HEK293 (cell line): ENCODE measurements around the gene KLHL25.

Experiments
- CTCF ChIA-PET: fragments of 350-600 bp; formaldehyde crosslinking; extraction: SDS; loops from one replicate; lab custom pipeline; 2021; ENCODE audit warnings: antibody characterized with exemption; lab: Yijun Ruan, JAX
- POLR2A ChIA-PET: fragments of 300-600 bp; formaldehyde crosslinking; extraction: SDS; loops from one replicate; lab custom pipeline; 2020; ENCODE audit warnings: antibody characterized with exemption, inconsistent platforms; lab: Yijun Ruan, JAX
- H3K27ac ChIP-seq: fragments of 200-500 bp; sonication (Bioruptor generic); 2 replicates; pipeline ENCODE4 v1.5.1; 2014; ENCODE audit warnings: low read depth, low read length, control low read depth, inconsistent platforms; ENCODE audit errors: extremely low read depth
- H3K36me3 ChIP-seq, 2 experiments: fragments of 200-500 bp in 1 of 2; sonication (Bioruptor generic) in 1 of 2; 1 replicate in 1 of 2; 2 replicates in 1 of 2; pipeline ENCODE4 v1.5.1; 2014 to 2017; ENCODE audit warnings: inconsistent platforms in 2 of 2, low read length in 2 of 2; ENCODE audit not compliant: control insufficient read depth in 2 of 2, insufficient read depth in 1 of 2
- H3K4me1 ChIP-seq: fragments of 200-500 bp; sonication (Bioruptor generic); 2 replicates; pipeline ENCODE4 v1.5.1; 2014; ENCODE audit warnings: mild to moderate bottlenecking, low read length, inconsistent platforms; ENCODE audit not compliant: control insufficient read depth, insufficient read depth
- H3K4me3 ChIP-seq: 2 replicates; pipeline ENCODE4 v1.5.1; 2011; ENCODE audit warnings: low read depth, mild to moderate bottlenecking, control low read depth, low read length, moderate library complexity
- H3K9me3 ChIP-seq: fragments of 200-500 bp; sonication (Bioruptor generic); 2 replicates; pipeline ENCODE4 v1.5.1; 2014; ENCODE audit warnings: low read depth, low read length, inconsistent platforms; ENCODE audit not compliant: control insufficient read depth, insufficient read depth
- BCL11B ChIP-seq: fragments of 450-650 bp; formaldehyde crosslinking; IDR thresholded peaks from 2 replicates; pipeline ENCODE4 v1.5.1; 2016; ENCODE audit warnings: low read depth, missing biosample characterization, missing genetic modification characterization
- OSR2 ChIP-seq: fragments of 450-650 bp; formaldehyde crosslinking; IDR thresholded peaks from 2 replicates; pipeline ENCODE4 v1.5.1; 2016; ENCODE audit warnings: missing biosample characterization, missing genetic modification characterization
- SCRT1 ChIP-seq: fragments of 450-650 bp; formaldehyde crosslinking; IDR thresholded peaks from 2 replicates; pipeline ENCODE4 v1.5.1; 2016; ENCODE audit warnings: missing biosample characterization, missing genetic modification characterization, borderline replicate concordance
- TSHZ1 ChIP-seq: fragments of 450-650 bp; formaldehyde crosslinking; IDR thresholded peaks from 2 replicates; pipeline ENCODE4 v1.5.1; 2016; ENCODE audit warnings: missing biosample characterization, missing genetic modification characterization, borderline replicate concordance
- ZBTB11 ChIP-seq: fragments of 450-650 bp; formaldehyde crosslinking; conservative IDR thresholded peaks from 2 replicates; pipeline ENCODE4 v1.5.1; 2016; ENCODE audit warnings: low read depth, missing biosample characterization, missing genetic modification characterization
- ZNF132 ChIP-seq: fragments of 450-650 bp; formaldehyde crosslinking; IDR thresholded peaks from 2 replicates; pipeline ENCODE4 v1.5.1; 2017; ENCODE audit warnings: missing biosample characterization, missing genetic modification characterization, borderline replicate concordance
- ZNF184 ChIP-seq: fragments of 450-650 bp; IDR thresholded peaks from 2 replicates; pipeline ENCODE4 v1.5.1; 2018; ENCODE audit warnings: missing biosample characterization, mild to moderate bottlenecking, missing genetic modification characterization
- ZNF248 ChIP-seq: fragments of 450-650 bp; formaldehyde crosslinking; IDR thresholded peaks from 2 replicates; pipeline ENCODE4 v1.5.1; 2017; ENCODE audit warnings: missing biosample characterization, missing genetic modification characterization
- ZNF280D ChIP-seq: fragments of 450-650 bp; formaldehyde crosslinking; IDR thresholded peaks from 2 replicates; pipeline ENCODE4 v1.5.1; 2016; ENCODE audit warnings: missing biosample characterization, missing genetic modification characterization
- ZNF350 ChIP-seq: fragments of 450-650 bp; formaldehyde crosslinking; IDR thresholded peaks from 2 replicates; pipeline ENCODE4 v1.5.0; 2017; ENCODE audit warnings: missing biosample characterization, mild to moderate bottlenecking, missing genetic modification characterization
- ZNF391 ChIP-seq: fragments of 450-650 bp; formaldehyde crosslinking; IDR thresholded peaks from 2 replicates; pipeline ENCODE4 v1.5.1; 2016; ENCODE audit warnings: low read depth, missing biosample characterization, missing genetic modification characterization, borderline replicate concordance
- ZNF433 ChIP-seq: fragments of 450-650 bp; formaldehyde crosslinking; IDR thresholded peaks from 2 replicates; pipeline ENCODE4 v1.5.1; 2016; ENCODE audit warnings: missing biosample characterization, missing genetic modification characterization, low read depth
- ZNF521 ChIP-seq: fragments of 450-650 bp; formaldehyde crosslinking; IDR thresholded peaks from 2 replicates; pipeline ENCODE4 v1.5.1; 2017; ENCODE audit warnings: missing biosample characterization, mild to moderate bottlenecking, missing genetic modification characterization
- ZNF560 ChIP-seq: fragments of 450-650 bp; formaldehyde crosslinking; IDR thresholded peaks from 2 replicates; pipeline ENCODE4 v1.5.1; 2017; ENCODE audit warnings: missing biosample characterization, missing genetic modification characterization, borderline replicate concordance
- ZNF600 ChIP-seq: fragments of 450-650 bp; formaldehyde crosslinking; IDR thresholded peaks from 2 replicates; pipeline ENCODE4 v1.5.1; 2016; ENCODE audit warnings: missing biosample characterization, missing genetic modification characterization
- ZNF629 ChIP-seq: fragments of 450-650 bp; formaldehyde crosslinking; IDR thresholded peaks from 2 replicates; pipeline ENCODE4 v1.5.1; 2017; ENCODE audit warnings: missing biosample characterization, missing genetic modification characterization
- TF ChIP-seq, protein P1 (sequence below): fragments of 450-650 bp; formaldehyde crosslinking; IDR thresholded peaks from 2 replicates; pipeline ENCODE4 v1.5.1; 2016; ENCODE audit warnings: missing biosample characterization, missing genetic modification characterization
- TF ChIP-seq, protein P2 (sequence below): fragments of 450-650 bp; formaldehyde crosslinking; IDR thresholded peaks from 2 replicates; pipeline ENCODE4 v1.5.0; 2017; ENCODE audit warnings: missing biosample characterization, missing genetic modification characterization, borderline replicate concordance
- TF ChIP-seq, protein P3 (sequence below): fragments of 450-650 bp; formaldehyde crosslinking; optimal IDR thresholded peaks from 2 replicates; pipeline ENCODE3; 2016; ENCODE audit warnings: missing biosample characterization, mild to moderate bottlenecking, missing genetic modification characterization

Gene KLHL25

GRCh38 chr15:85839643-85840042, 44.9 kb upstream of the KLHL25 start:
- no peaks in the 10 kb centered on the region for H3K9me3 ChIP-seq
- no peak overlapping the region for H3K4me3 ChIP-seq
- POLR2A ChIA-PET = interaction anchor here (1.3 kb wide), 1 partner anchor 27 kb away, joined by 4 read pairs; no protein-coding TSS in a partner anchor
- TF ChIP-seq SCRT1 (tag by site-specific recombination) (no peak), ZNF132 (tag by site-specific recombination) (no peak), ZNF600 (tag by site-specific recombination) (no peak), ZNF560 (tag by site-specific recombination) (no peak), ZNF184 (tag by site-specific recombination) (no peak), TSHZ1 (no peak), OSR2 (no peak), ZNF629 (tag by site-specific recombination) (no peak), ZNF248 (tag by site-specific recombination) (no peak), ZBTB11 (no peak), ZNF280D (tag by site-specific recombination) (no peak), ZNF521 (tag by site-specific recombination) (no peak), ZNF391 (tag by site-specific recombination) (no peak), BCL11B (tag by site-specific recombination) (no peak), ZNF350 (tag by site-specific recombination) (no peak), ZNF433 (tag by site-specific recombination) (no peak)
- TF ChIP-seq, protein P1, sequence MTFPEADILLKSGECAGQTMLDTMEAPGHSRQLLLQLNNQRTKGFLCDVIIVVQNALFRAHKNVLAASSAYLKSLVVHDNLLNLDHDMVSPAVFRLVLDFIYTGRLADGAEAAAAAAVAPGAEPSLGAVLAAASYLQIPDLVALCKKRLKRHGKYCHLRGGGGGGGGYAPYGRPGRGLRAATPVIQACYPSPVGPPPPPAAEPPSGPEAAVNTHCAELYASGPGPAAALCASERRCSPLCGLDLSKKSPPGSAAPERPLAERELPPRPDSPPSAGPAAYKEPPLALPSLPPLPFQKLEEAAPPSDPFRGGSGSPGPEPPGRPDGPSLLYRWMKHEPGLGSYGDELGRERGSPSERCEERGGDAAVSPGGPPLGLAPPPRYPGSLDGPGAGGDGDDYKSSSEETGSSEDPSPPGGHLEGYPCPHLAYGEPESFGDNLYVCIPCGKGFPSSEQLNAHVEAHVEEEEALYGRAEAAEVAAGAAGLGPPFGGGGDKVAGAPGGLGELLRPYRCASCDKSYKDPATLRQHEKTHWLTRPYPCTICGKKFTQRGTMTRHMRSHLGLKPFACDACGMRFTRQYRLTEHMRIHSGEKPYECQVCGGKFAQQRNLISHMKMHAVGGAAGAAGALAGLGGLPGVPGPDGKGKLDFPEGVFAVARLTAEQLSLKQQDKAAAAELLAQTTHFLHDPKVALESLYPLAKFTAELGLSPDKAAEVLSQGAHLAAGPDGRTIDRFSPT (tag by site-specific recombination) = no peak
- TF ChIP-seq, protein P2, sequence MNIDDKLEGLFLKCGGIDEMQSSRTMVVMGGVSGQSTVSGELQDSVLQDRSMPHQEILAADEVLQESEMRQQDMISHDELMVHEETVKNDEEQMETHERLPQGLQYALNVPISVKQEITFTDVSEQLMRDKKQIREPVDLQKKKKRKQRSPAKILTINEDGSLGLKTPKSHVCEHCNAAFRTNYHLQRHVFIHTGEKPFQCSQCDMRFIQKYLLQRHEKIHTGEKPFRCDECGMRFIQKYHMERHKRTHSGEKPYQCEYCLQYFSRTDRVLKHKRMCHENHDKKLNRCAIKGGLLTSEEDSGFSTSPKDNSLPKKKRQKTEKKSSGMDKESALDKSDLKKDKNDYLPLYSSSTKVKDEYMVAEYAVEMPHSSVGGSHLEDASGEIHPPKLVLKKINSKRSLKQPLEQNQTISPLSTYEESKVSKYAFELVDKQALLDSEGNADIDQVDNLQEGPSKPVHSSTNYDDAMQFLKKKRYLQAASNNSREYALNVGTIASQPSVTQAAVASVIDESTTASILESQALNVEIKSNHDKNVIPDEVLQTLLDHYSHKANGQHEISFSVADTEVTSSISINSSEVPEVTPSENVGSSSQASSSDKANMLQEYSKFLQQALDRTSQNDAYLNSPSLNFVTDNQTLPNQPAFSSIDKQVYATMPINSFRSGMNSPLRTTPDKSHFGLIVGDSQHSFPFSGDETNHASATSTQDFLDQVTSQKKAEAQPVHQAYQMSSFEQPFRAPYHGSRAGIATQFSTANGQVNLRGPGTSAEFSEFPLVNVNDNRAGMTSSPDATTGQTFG (tag by site-specific recombination) = no peak
- TF ChIP-seq, protein P3, sequence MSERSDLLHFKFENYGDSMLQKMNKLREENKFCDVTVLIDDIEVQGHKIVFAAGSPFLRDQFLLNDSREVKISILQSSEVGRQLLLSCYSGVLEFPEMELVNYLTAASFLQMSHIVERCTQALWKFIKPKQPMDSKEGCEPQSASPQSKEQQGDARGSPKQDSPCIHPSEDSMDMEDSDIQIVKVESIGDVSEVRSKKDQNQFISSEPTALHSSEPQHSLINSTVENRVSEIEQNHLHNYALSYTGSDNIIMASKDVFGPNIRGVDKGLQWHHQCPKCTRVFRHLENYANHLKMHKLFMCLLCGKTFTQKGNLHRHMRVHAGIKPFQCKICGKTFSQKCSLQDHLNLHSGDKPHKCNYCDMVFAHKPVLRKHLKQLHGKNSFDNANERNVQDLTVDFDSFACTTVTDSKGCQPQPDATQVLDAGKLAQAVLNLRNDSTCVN (tag by site-specific recombination) = no peak
- no peaks in the 10 kb centered on the region for H3K36me3 ChIP-seq
- CTCF ChIA-PET = interaction anchor here (0.6 to 3.3 kb wide), 25 partner anchors 9 to 543 kb away, joined by 3 to 30 read pairs (median 5); no protein-coding TSS in a partner anchor
- H3K27ac ChIP-seq = no peak overlapping the region
- H3K4me1 ChIP-seq = no peaks in the 10 kb centered on the region
